ENCODE data around the gene EGLN3. TPM values are rescaled to one million over a fixed set of nuclear protein-coding genes. Genes with fewer than 3 reads are reported as not detected.

EGLN3 gene
- total and polyA plus RNA-seq, 2 donors (not counting 3 experiments of a cell fraction or from before 2014, with no cell fraction given), result 0.20 TPM; not detected in 1

- no peaks in the 10 kb centered on the region for H3K9me3 ChIP-seq (replicated peaks; ENCODE audit: control insufficient read depth, insufficient read depth, low read length)
- H4K20me1 ChIP-seq (replicated peaks; ENCODE audit: control insufficient read depth, extremely low read depth, insufficient read depth, low read length), result no peaks in the 10 kb centered on the region
- H3K4me2 ChIP-seq (ENCODE audit: insufficient read depth, low read length), result no peak overlapping the region
- H2AFZ ChIP-seq (ENCODE audit: low read depth, low read length), result no peak overlapping the region
- POLR2A ChIA-PET, result no interaction called here
- BruUV-seq (replicated peaks), result no TSS peak
- H3K79me2 ChIP-seq (ENCODE audit: control insufficient read depth, insufficient read depth, low read length), result no peaks in the 10 kb centered on the region
- CTCF ChIA-PET, result no interaction called here
- dilution Hi-C loops (cut with MboI; ENCODE audit: extremely low pct_ligation_motif_present, low sequenced_read_pairs) (no loop called here), intact Hi-C loops (cut with micrococcal nuclease) (no loop called here)
- DNase-seq (ENCODE audit: low read depth, low spot score) (no peak), FAIRE-seq (no peak)
- no peak overlapping the region for H3K27ac ChIP-seq (ENCODE audit: insufficient read depth, low read depth, low read length)
- H3K27me3 ChIP-seq (ENCODE audit: control insufficient read depth in 2 of 2, insufficient read depth in 2 of 2, low read length in 2 of 2), result no peaks in the 10 kb centered on the region
- no peaks in the 10 kb centered on the region for H3K4me1 ChIP-seq (ENCODE audit: control insufficient read depth, extremely low read depth, insufficient read depth, low read length)
- TF ChIP-seq FOS (IDR thresholded peaks at IDR 0.05; ENCODE audit: borderline replicate concordance, insufficient read depth, low read length) (no peak), MYC (IDR thresholded peaks at IDR 0.05; ENCODE audit: low read depth, low read length) (no peak), JUN (IDR thresholded peaks at IDR 0.05; ENCODE audit: borderline replicate concordance, insufficient read depth, insufficient read length, low read depth) (no peak), POLR2A (IDR thresholded peaks at IDR 0.05; ENCODE audit: low read depth, low read length) (no peak), MAX (IDR thresholded peaks at IDR 0.05; ENCODE audit: insufficient read depth, insufficient read length) (no peak), EZH2 (IDR thresholded peaks at IDR 0.05; ENCODE audit: borderline replicate concordance, low read depth, low read length, severe bottlenecking) (no peak), POLR2AphosphoS5 (IDR thresholded peaks at IDR 0.05; ENCODE audit: insufficient read depth, low read depth, low read length) (no peak), GATA2 (IDR thresholded peaks at IDR 0.05; ENCODE audit: insufficient read depth, insufficient read length, low read depth, low read length) (no peak)
- TF ChIP-seq, protein P1, sequence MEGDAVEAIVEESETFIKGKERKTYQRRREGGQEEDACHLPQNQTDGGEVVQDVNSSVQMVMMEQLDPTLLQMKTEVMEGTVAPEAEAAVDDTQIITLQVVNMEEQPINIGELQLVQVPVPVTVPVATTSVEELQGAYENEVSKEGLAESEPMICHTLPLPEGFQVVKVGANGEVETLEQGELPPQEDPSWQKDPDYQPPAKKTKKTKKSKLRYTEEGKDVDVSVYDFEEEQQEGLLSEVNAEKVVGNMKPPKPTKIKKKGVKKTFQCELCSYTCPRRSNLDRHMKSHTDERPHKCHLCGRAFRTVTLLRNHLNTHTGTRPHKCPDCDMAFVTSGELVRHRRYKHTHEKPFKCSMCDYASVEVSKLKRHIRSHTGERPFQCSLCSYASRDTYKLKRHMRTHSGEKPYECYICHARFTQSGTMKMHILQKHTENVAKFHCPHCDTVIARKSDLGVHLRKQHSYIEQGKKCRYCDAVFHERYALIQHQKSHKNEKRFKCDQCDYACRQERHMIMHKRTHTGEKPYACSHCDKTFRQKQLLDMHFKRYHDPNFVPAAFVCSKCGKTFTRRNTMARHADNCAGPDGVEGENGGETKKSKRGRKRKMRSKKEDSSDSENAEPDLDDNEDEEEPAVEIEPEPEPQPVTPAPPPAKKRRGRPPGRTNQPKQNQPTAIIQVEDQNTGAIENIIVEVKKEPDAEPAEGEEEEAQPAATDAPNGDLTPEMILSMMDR (IDR thresholded peaks at IDR 0.05; ENCODE audit: extremely low read depth in 1 of 2, insufficient read depth in 1 of 2, low read depth in 1 of 2, low read length in 2 of 2), result no peak
- H3K4me3 ChIP-seq (replicated peaks in 1 of 3; ENCODE audit: insufficient read depth in 1 of 3, low read depth in 1 of 3, low read length in 3 of 3), result no peak overlapping the region
- no peaks in the 10 kb centered on the region for H3K36me3 ChIP-seq (ENCODE audit: control insufficient read depth in 2 of 2, extremely low read depth in 1 of 2, insufficient read depth in 2 of 2, low read length in 2 of 2)
- H3K9me1 ChIP-seq (replicated peaks; ENCODE audit: control insufficient read depth, extremely low read depth, insufficient read depth, low read length), result no peaks in the 10 kb centered on the region
- no peak overlapping the region for H3K9ac ChIP-seq (replicated peaks; ENCODE audit: extremely low read depth, insufficient read depth, low read length)
These were observed 59.2 kb downstream of the EGLN3 start for GRCh38 chr14:33891700-33892099.

All from endothelial cell of umbilical vein (primary cell).